ENCODE results near the gene NAALADL2. TPM values are rescaled to one million over a fixed set of nuclear protein-coding genes. Genes with fewer than 3 reads are reported as not detected.

Gene NAALADL2
- total and polyA plus RNA-seq, 2 of the 13 experiments (the other 11 are each of a cell fraction or from before 2014, with no cell fraction given), result 0.08 TPM; not detected in 1

- Histone ChIP-seq H3K4me3 (replicated peaks in 1 of 3; ENCODE audit: insufficient read depth in 1 of 3, low read depth in 2 of 3, low read length in 3 of 3) (no peak overlapping the region), H3K4me1 (ENCODE audit: insufficient read depth, low read length) (no peaks in the 10 kb centered on the region), H3K9me3 (ENCODE audit: low read length) (peaks cover 7% of the 10 kb centered on the region), H4K20me1 (ENCODE audit: insufficient read depth, low read length) (no peaks in the 10 kb centered on the region), H3K9ac (ENCODE audit: insufficient read depth, low read depth, low read length) (no peak overlapping the region), H3K27me3 (ENCODE audit: control insufficient read depth in 1 of 2, insufficient read depth in 2 of 2, low read length in 2 of 2) (no peaks in the 10 kb centered on the region), H3K4me2 (ENCODE audit: low read depth, low read length) (no peak overlapping the region), H3K36me3 (replicated peaks in 1 of 2; ENCODE audit: control insufficient read depth in 1 of 2, insufficient read depth in 2 of 2, low read length in 2 of 2) (no peaks in the 10 kb centered on the region), H3K79me2 (ENCODE audit: insufficient read depth, low read length) (no peaks in the 10 kb centered on the region), H2AFZ (ENCODE audit: low read length) (no peak overlapping the region), H3K27ac (ENCODE audit: extremely low read length, insufficient read depth, low read length) (no peak overlapping the region)
- no peak for TF ChIP-seq NBN (conservative IDR thresholded peaks at IDR 0.05)
- no peak for TF ChIP-seq ZNF333 (CRISPR knock-in tag; IDR thresholded peaks at IDR 0.05; ENCODE audit: borderline replicate concordance)
- no peak for TF ChIP-seq MYNN (CRISPR knock-in tag; IDR thresholded peaks at IDR 0.05; ENCODE audit: low read depth)
- no peak for TF ChIP-seq ZC3H4 (CRISPR knock-in tag; IDR thresholded peaks at IDR 0.05; ENCODE audit: borderline replicate concordance)
- TF ChIP-seq, protein P1, sequence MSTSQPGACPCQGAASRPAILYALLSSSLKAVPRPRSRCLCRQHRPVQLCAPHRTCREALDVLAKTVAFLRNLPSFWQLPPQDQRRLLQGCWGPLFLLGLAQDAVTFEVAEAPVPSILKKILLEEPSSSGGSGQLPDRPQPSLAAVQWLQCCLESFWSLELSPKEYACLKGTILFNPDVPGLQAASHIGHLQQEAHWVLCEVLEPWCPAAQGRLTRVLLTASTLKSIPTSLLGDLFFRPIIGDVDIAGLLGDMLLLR (CRISPR knock-in tag; IDR thresholded peaks at IDR 0.05), result no peak
- TF ChIP-seq ZBTB46 (CRISPR knock-in tag; IDR thresholded peaks at IDR 0.05; ENCODE audit: borderline replicate concordance), result no peak
- TF ChIP-seq SETDB1 (CRISPR knock-in tag; IDR thresholded peaks at IDR 0.05; ENCODE audit: borderline replicate concordance), result no peak
- TF ChIP-seq, protein P2, sequence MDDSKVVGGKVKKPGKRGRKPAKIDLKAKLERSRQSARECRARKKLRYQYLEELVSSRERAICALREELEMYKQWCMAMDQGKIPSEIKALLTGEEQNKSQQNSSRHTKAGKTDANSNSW (CRISPR knock-in tag; IDR thresholded peaks at IDR 0.05; ENCODE audit: borderline replicate concordance), result no peak
- TF ChIP-seq ZFYVE20 (CRISPR knock-in tag; IDR thresholded peaks at IDR 0.05; ENCODE audit: borderline replicate concordance, low read depth), result no peak
- no peak for TF ChIP-seq ZNF232 (CRISPR knock-in tag; IDR thresholded peaks at IDR 0.05; ENCODE audit: borderline replicate concordance)
- TF ChIP-seq SRSF4 (IDR thresholded peaks at IDR 0.05; ENCODE audit: low read depth, low read length, poor library complexity, severe bottlenecking), result no peak
- no peak for TF ChIP-seq ZNF501 (CRISPR knock-in tag; IDR thresholded peaks at IDR 0.05)
- no peak for TF ChIP-seq AKAP8 (CRISPR knock-in tag; IDR thresholded peaks at IDR 0.05)
- TF ChIP-seq KLF11 (CRISPR knock-in tag; IDR thresholded peaks at IDR 0.05), result no peak
- no peak for TF ChIP-seq MED13 (CRISPR knock-in tag; IDR thresholded peaks at IDR 0.05)
- TF ChIP-seq, protein P3, sequence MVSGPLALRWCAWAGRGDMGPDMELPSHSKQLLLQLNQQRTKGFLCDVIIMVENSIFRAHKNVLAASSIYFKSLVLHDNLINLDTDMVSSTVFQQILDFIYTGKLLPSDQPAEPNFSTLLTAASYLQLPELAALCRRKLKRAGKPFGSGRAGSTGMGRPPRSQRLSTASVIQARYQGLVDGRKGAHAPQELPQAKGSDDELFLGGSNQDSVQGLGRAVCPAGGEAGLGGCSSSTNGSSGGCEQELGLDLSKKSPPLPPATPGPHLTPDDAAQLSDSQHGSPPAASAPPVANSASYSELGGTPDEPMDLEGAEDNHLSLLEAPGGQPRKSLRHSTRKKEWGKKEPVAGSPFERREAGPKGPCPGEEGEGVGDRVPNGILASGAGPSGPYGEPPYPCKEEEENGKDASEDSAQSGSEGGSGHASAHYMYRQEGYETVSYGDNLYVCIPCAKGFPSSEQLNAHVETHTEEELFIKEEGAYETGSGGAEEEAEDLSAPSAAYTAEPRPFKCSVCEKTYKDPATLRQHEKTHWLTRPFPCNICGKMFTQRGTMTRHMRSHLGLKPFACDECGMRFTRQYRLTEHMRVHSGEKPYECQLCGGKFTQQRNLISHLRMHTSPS (CRISPR knock-in tag; IDR thresholded peaks at IDR 0.05; ENCODE audit: low read depth), result no peak
- TF ChIP-seq, protein P4, sequence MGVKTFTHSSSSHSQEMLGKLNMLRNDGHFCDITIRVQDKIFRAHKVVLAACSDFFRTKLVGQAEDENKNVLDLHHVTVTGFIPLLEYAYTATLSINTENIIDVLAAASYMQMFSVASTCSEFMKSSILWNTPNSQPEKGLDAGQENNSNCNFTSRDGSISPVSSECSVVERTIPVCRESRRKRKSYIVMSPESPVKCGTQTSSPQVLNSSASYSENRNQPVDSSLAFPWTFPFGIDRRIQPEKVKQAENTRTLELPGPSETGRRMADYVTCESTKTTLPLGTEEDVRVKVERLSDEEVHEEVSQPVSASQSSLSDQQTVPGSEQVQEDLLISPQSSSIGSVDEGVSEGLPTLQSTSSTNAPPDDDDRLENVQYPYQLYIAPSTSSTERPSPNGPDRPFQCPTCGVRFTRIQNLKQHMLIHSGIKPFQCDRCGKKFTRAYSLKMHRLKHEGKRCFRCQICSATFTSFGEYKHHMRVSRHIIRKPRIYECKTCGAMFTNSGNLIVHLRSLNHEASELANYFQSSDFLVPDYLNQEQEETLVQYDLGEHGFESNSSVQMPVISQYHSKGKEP (CRISPR knock-in tag; IDR thresholded peaks at IDR 0.05), result no peak
- TF ChIP-seq BRCA1 (CRISPR knock-in tag; IDR thresholded peaks at IDR 0.05), result no peak
- TF ChIP-seq CBX2 (IDR thresholded peaks at IDR 0.05; ENCODE audit: low read depth, low read length), result no peak
- TF ChIP-seq CBX2 (CRISPR knock-in tag; IDR thresholded peaks at IDR 0.05; ENCODE audit: low read depth), result no peak
- ChIA-PET POLR2A (no interaction called here), CTCF (ENCODE audit: low intra/inter-chr PET ratio, low total read pairs) (no interaction called here)
- ATAC-seq (no peak), DNase-seq (ENCODE audit: low spot score) (no peak), FAIRE-seq (no peak)
- intact Hi-C loops (cut with micrococcal nuclease; ENCODE audit: unreplicated experiment) (no loop called here), in situ Hi-C loops (cut with HindIII; ENCODE audit: extremely low pct_ligation_motif_present, low pct_unique_long_range_greater_than_20kb) (no loop called here)
- no TSS peak for BruUV-seq (replicated peaks)
These were observed 904.8 kb downstream of the NAALADL2 start for GRCh38 chr3:175763948-175764347.
